IMR-90 (cell line): ENCODE results near the gene AGTPBP1. TPM values are rescaled to one million over a fixed set of nuclear protein-coding genes. Genes with fewer than 3 reads are reported as not detected.

ENCODE experiments used
- ATAC-seq: fragments of 200-7000 bp; cut with Tn5 transposase; 2 replicates; pipeline ENCODE4 v1.9.1; 2020; ENCODE audit warnings: low read depth, mild to moderate bottlenecking, moderate library complexity
- BruUV-seq: library from RNA; stranded (reverse); fragments of 400-500 nt; replicated peaks from 2 replicates; lab custom pipeline; 2021; lab: Mats Ljungman, UMichigan
- CTCF ChIA-PET: fragments of 300-600 bp; formaldehyde crosslinking; extraction: SDS; loops from one replicate; lab custom pipeline; 2021; ENCODE audit warnings: antibody characterized with exemption; lab: Yijun Ruan, JAX
- POLR2A ChIA-PET: fragments of 300-600 bp; sonication (Branson Sonifier 250); formaldehyde crosslinking; loops from one replicate; lab custom pipeline; 2022; ENCODE audit warnings: antibody characterized with exemption; ENCODE audit not compliant: unreplicated experiment; lab: Charles Lee
- DNase-seq: peaks from one replicate; pipeline ENCODE4 v3.0.0; 2013
- H2AFZ ChIP-seq: replicated peaks from 2 replicates; pipeline ENCODE3; 2013; ENCODE audit warnings: low read length, mild to moderate bottlenecking; ENCODE audit not compliant: poor library complexity
- H2AK5ac ChIP-seq: 2 replicates; pipeline ENCODE4 v1.6.1; 2013; ENCODE audit warnings: low read depth, low read length, inconsistent platforms
- H2AK9ac ChIP-seq: replicated peaks from 2 replicates; pipeline ENCODE3; 2013; ENCODE audit warnings: mild to moderate bottlenecking, low read depth, low read length, moderate library complexity; ENCODE audit not compliant: poor library complexity
- H2BK120ac ChIP-seq: 2 replicates; pipeline ENCODE4 v1.6.1; 2013; ENCODE audit warnings: low read depth, low read length, inconsistent platforms
- H2BK15ac ChIP-seq: 3 replicates; pipeline ENCODE4 v1.6.1; 2013; ENCODE audit warnings: low read depth, low read length, inconsistent platforms
- H2BK20ac ChIP-seq: 2 replicates; pipeline ENCODE4 v1.6.1; 2013; ENCODE audit warnings: low read depth, mild to moderate bottlenecking, inconsistent platforms, low read length, moderate library complexity
- H2BK5ac ChIP-seq: 2 replicates; pipeline ENCODE4 v1.6.1; 2013; ENCODE audit warnings: mild to moderate bottlenecking, low read depth, low read length, inconsistent platforms; ENCODE audit not compliant: poor library complexity, severe bottlenecking
- H3K14ac ChIP-seq: replicated peaks from 2 replicates; pipeline ENCODE4 v1.6.1; 2013; ENCODE audit warnings: low read depth, low read length, inconsistent platforms
- H3K18ac ChIP-seq: 2 replicates; pipeline ENCODE4 v1.6.1; 2013; ENCODE audit warnings: low read depth, low read length, control low read depth
- H3K23ac ChIP-seq: 2 replicates; pipeline ENCODE4 v1.6.1; 2013; ENCODE audit warnings: low read depth, low read length, inconsistent platforms
- H3K27ac ChIP-seq: 2 replicates; pipeline ENCODE4 v1.5.1; 2013; ENCODE audit warnings: mild to moderate bottlenecking, control low read depth, low read length; ENCODE audit not compliant: insufficient read depth
- H3K27me3 ChIP-seq: 2 replicates; pipeline ENCODE4 v1.6.1; 2013; ENCODE audit warnings: low read length; ENCODE audit not compliant: control insufficient read depth, insufficient read depth
- H3K36me3 ChIP-seq: 2 replicates; pipeline ENCODE4 v1.6.1; 2013; ENCODE audit warnings: low read length, mixed read lengths; ENCODE audit not compliant: control insufficient read depth, insufficient read depth
- H3K4ac ChIP-seq: 2 replicates; pipeline ENCODE4 v1.6.1; 2013; ENCODE audit warnings: low read depth, low read length, inconsistent platforms
- H3K4me1 ChIP-seq: 2 replicates; pipeline ENCODE4 v1.6.1; 2013; ENCODE audit warnings: low read length, mixed read lengths; ENCODE audit not compliant: control insufficient read depth, insufficient read depth
- H3K4me2 ChIP-seq: 2 replicates; pipeline ENCODE4 v1.6.1; 2013; ENCODE audit warnings: low read depth, mild to moderate bottlenecking, control low read depth, low read length, moderate library complexity
- H3K4me3 ChIP-seq: 2 replicates; pipeline ENCODE4 v1.5.1; 2013; ENCODE audit warnings: low read depth, mild to moderate bottlenecking, control low read depth, low read length, moderate library complexity; ENCODE audit not compliant: insufficient read depth
- H3K56ac ChIP-seq: 2 replicates; pipeline ENCODE4 v1.6.1; 2013; ENCODE audit warnings: low read length, inconsistent platforms; ENCODE audit not compliant: insufficient read depth; ENCODE audit errors: extremely low read depth
- H3K79me1 ChIP-seq, 2 experiments: 2 replicates each; pipeline ENCODE4 v1.6.1; 2013; ENCODE audit warnings: low read length in 2 of 2, inconsistent platforms in 1 of 2, low read depth in 1 of 2
- H3K9ac ChIP-seq: 2 replicates; pipeline ENCODE4 v1.6.1; 2013; ENCODE audit warnings: low read depth, low read length, control low read depth
- H3K9me1 ChIP-seq: 2 replicates; pipeline ENCODE4 v1.6.1; 2013; ENCODE audit warnings: low read length, inconsistent platforms; ENCODE audit not compliant: insufficient read depth
- H3K9me3 ChIP-seq: 2 replicates; pipeline ENCODE4 v1.6.1; 2013; ENCODE audit warnings: low read length; ENCODE audit not compliant: control insufficient read depth, insufficient read depth
- H4K20me1 ChIP-seq: 2 replicates; pipeline ENCODE4 v1.6.1; 2013; ENCODE audit warnings: low read length, inconsistent platforms; ENCODE audit not compliant: insufficient read depth
- H4K5ac ChIP-seq: 2 replicates; pipeline ENCODE4 v1.6.1; 2013; ENCODE audit warnings: mild to moderate bottlenecking, low read depth, low read length, control low read depth
- H4K8ac ChIP-seq, 2 experiments: 2 replicates each; pipeline ENCODE4 v1.6.1; 2013; ENCODE audit warnings: low read depth in 2 of 2, low read length in 2 of 2, control low read depth in 1 of 2, inconsistent platforms in 1 of 2
- H4K91ac ChIP-seq: 2 replicates; pipeline ENCODE4 v1.6.1; 2013; ENCODE audit warnings: low read depth, low read length, inconsistent platforms; ENCODE audit not compliant: insufficient read depth
- CEBPB ChIP-seq: IDR thresholded peaks from 2 replicates; pipeline ENCODE4 v1.6.1; 2012; ENCODE audit warnings: low read depth, low read length, improper control_type of control experiment
- FOS ChIP-seq: fragments of 150-350 bp; IDR thresholded peaks from 2 replicates; pipeline ENCODE4 v1.6.1; 2016; ENCODE audit warnings: low read depth, low read length
- MAZ ChIP-seq: IDR thresholded peaks from 2 replicates; pipeline ENCODE4 v1.6.1; 2012; ENCODE audit warnings: low read depth, mild to moderate bottlenecking, low read length, improper control_type of control experiment, moderate library complexity, borderline replicate concordance
- NFE2L2 ChIP-seq: fragments of 150-350 bp; IDR thresholded peaks from 2 replicates; pipeline ENCODE4 v1.6.1; 2016; ENCODE audit warnings: low read depth, mild to moderate bottlenecking, low read length
- POLR2A ChIP-seq: IDR thresholded peaks from 2 replicates; pipeline ENCODE4 v1.6.1; 2012; ENCODE audit warnings: mild to moderate bottlenecking, low read depth, low read length
- RCOR1 ChIP-seq: IDR thresholded peaks from 2 replicates; pipeline ENCODE4 v1.6.1; 2012; ENCODE audit warnings: mild to moderate bottlenecking, low read length, improper control_type of control experiment; ENCODE audit not compliant: insufficient replicate concordance
- WGBS, 2 experiments: methylation state at CpG; one replicate each; pipeline versions ENCODE4 v1.1.5 to v1.1.7; 2013; ENCODE audit warnings: missing lambda C conversion rate in 2 of 2; ENCODE audit not compliant: insufficient read length in 1 of 2; ENCODE audit errors: extremely low coverage in 2 of 2; 5-methylcytosine and 5-hydroxymethylcytosine counted together
- dilution Hi-C: fragments of 300-500 bp; cut with HindIII; formaldehyde crosslinking; loops from one replicate; pipeline ENCODE4 v1.14.3; 2018; ENCODE audit warnings: low sequenced_read_pairs; ENCODE audit not compliant: unreplicated experiment
- in situ Hi-C: fragments of 300-500 bp; cut with MboI; formaldehyde crosslinking; loops from 3 replicates; pipeline ENCODE4 v1.14.3; 2019; ENCODE audit warnings: low sequenced_read_pairs, inconsistent platforms, mixed read lengths
- intact Hi-C: fragments of 100-400 bp; cut with micrococcal nuclease; formaldehyde crosslinking; loops from 2 replicates; pipeline ENCODE4 v1.10.0; 2022
- polyA plus RNA-seq, 3 experiments: library from polyadenylated mRNA; depleted of rRNA; stranded (reverse); fragments of >200 nt; gene quantifications; 2 replicates each; pipeline ENCODE4 v1.2.3, GENCODE V29; 2012; ENCODE audit warnings: low replicate concordance in 1 of 3
- total RNA-seq: library from RNA; depleted of rRNA; stranded (reverse); fragments of >200 nt; gene quantifications from 2 replicates; pipeline ENCODE4 v1.2.3, GENCODE V29; 2012

AGTPBP1 gene
- total and polyA plus RNA-seq, 2 of the 4 experiments (the other 2 are of a cell fraction), result 3.3 to 9.0 TPM

- Histone ChIP-seq H2AFZ (peak overlapping the region; percentile 93), H2AK5ac (no peak overlapping the region), H2BK120ac (no peak overlapping the region), H3K27ac (no peak overlapping the region), H3K56ac (no peak overlapping the region), H3K79me1 (0 out of 4 replicates have a peak, but pooled peaks cover 0 to 3% of the 10 kb centered on the region in 2 experiments), H3K27me3 (peaks cover 12% of the 10 kb centered on the region), H2AK9ac (no peak overlapping the region), H2BK20ac (no peak overlapping the region), H3K23ac (peak overlapping the region; percentile 36; the same call in 1 of the 2 replicates), H3K18ac (no peak overlapping the region), H3K9me1 (0 out of 2 replicates have a peak, but pooled peaks cover 5% of the 10 kb centered on the region), H3K4ac (no peak overlapping the region), H3K4me1 (no peaks in the 10 kb centered on the region), H3K9ac (peak overlapping the region; percentile 69; the same call in 1 of the 2 replicates), H4K8ac (no peak overlapping the region), H4K5ac (no peak overlapping the region), H2BK15ac (no peak overlapping the region), H3K4me2 (peak overlapping the region; percentile 99), H3K4me3 (peak overlapping the region; percentile 92), H3K9me3 (no peaks in the 10 kb centered on the region), H3K14ac (0 out of 2 replicates have a peak overlapping the region, but pooled peaks have one; percentile 4), H2BK5ac (no peak overlapping the region), H3K36me3 (no peaks in the 10 kb centered on the region), H4K91ac (no peak overlapping the region), H4K20me1 (no peaks in the 10 kb centered on the region)
- dilution Hi-C loops, result no loop called here
- WGBS, 2 experiments, result 8% methylated on average over 4 of the region's 8 CpGs; no CpG with 5 or more reads in 1 of the 2 experiments
- ChIA-PET POLR2A (no interaction called here), CTCF (no interaction called here)
- BruUV-seq, result no TSS peak
- TF ChIP-seq RCOR1, result no peak
- TF ChIP-seq CEBPB, result no peak
- no peak for TF ChIP-seq FOS
- TF ChIP-seq POLR2A, result no peak
- no peak for TF ChIP-seq NFE2L2
- TF ChIP-seq MAZ, result no peak
- DNase-seq, result peak; percentile 7
- ATAC-seq, result no peak
- in situ Hi-C loops, result no loop called here
- intact Hi-C loops, result no loop called here
Observed at GRCh38 chr9:85740787-85741094, 1.0 kb downstream of the AGTPBP1 start.
